HL-60/S4 (cell line): ENCODE data around the gene EXOC6B.
"Not testable (repeated sequence)": the region's sequence is repeated elsewhere in the genome, so short reads cannot be mapped to it uniquely, and the experiment has no call there.

Experiments used
- in situ Hi-C: fragments of 300-500 bp; cut with MboI; formaldehyde crosslinking; loops from 2 replicates; pipeline ENCODE4 v1.14.3; 2022; ENCODE audit warnings: low sequenced_read_pairs

EXOC6B gene

GRCh38 chr2:72685638-72686213 lies 140.1 kb downstream of the EXOC6B start:
- in situ Hi-C loops = no loop called here

- in situ Hi-C loops = no loop called here
Measured at GRCh38 chr2:72682061-72682460, 143.8 kb downstream of the EXOC6B start.

GRCh38 chr2:72681016-72681995 lies 144.5 kb downstream of the EXOC6B start:
- in situ Hi-C loops = no loop called here

GRCh38 chr2:72678024-72678423 lies 147.8 kb downstream of the EXOC6B start:
- in situ Hi-C loops = no loop called here

- in situ Hi-C loops = no loop called here
Measured at GRCh38 chr2:72676341-72677025, 149.3 kb downstream of the EXOC6B start.

- in situ Hi-C loops = no loop called here
Measured at GRCh38 chr2:72674982-72675915, 150.6 kb downstream of the EXOC6B start.

- in situ Hi-C loops = no loop called here
Measured at GRCh38 chr2:72673279-72673678, 152.6 kb downstream of the EXOC6B start.

GRCh38 chr2:72669121-72669520 lies 156.7 kb downstream of the EXOC6B start:
- in situ Hi-C loops = no loop called here

- in situ Hi-C loops = no loop called here
Measured at GRCh38 chr2:72668647-72669046, 157.2 kb downstream of the EXOC6B start.

GRCh38 chr2:72665448-72665847 lies 160.4 kb downstream of the EXOC6B start:
- in situ Hi-C loops = no loop called here

- in situ Hi-C loops = no loop called here
Measured at GRCh38 chr2:72661985-72662384, 163.8 kb downstream of the EXOC6B start.

- in situ Hi-C loops = no loop called here
Measured at GRCh38 chr2:72649810-72650209, 176.0 kb downstream of the EXOC6B start.

- in situ Hi-C loops = not testable (repeated sequence)
Measured at GRCh38 chr2:72641221-72641620, 184.6 kb downstream of the EXOC6B start.

- in situ Hi-C loops = no loop called here
Measured at GRCh38 chr2:72638600-72639211, 187.1 kb downstream of the EXOC6B start.

- in situ Hi-C loops = no loop called here
Measured at GRCh38 chr2:72636210-72636609, 189.6 kb downstream of the EXOC6B start.

- in situ Hi-C loops = no loop called here
Measured at GRCh38 chr2:72630767-72631166, 195.1 kb downstream of the EXOC6B start.

GRCh38 chr2:72629062-72629461 lies 196.8 kb downstream of the EXOC6B start:
- in situ Hi-C loops = no loop called here

GRCh38 chr2:72627083-72627482 lies 198.8 kb downstream of the EXOC6B start:
- in situ Hi-C loops = no loop called here

GRCh38 chr2:72625366-72625765 lies 200.5 kb downstream of the EXOC6B start:
- in situ Hi-C loops = no loop called here

GRCh38 chr2:72623481-72623880 lies 202.4 kb downstream of the EXOC6B start:
- in situ Hi-C loops = no loop called here
